Measurements from ENCODE around the gene CEP72. TPM values are rescaled to one million over a fixed set of nuclear protein-coding genes. Genes with fewer than 3 reads are reported as not detected.
A peak's percentile ranks its signal among the peaks of the same experiment; 100 is the strongest.

The CEP72 gene
- total and polyA plus RNA-seq, 2 of the 13 experiments (the other 11 are each of a cell fraction or from before 2014, with no cell fraction given), result 3.4 to 9.4 TPM

- TF ChIP-seq THRA (CRISPR knock-in tag; IDR thresholded peaks at IDR 0.05; ENCODE audit: borderline replicate concordance), result no peak
- no peak for TF ChIP-seq ZXDC (CRISPR knock-in tag; IDR thresholded peaks at IDR 0.05)
- no peak for TF ChIP-seq ZSCAN12 (CRISPR knock-in tag; IDR thresholded peaks at IDR 0.05)
- no peak for TF ChIP-seq SMARCC2 (IDR thresholded peaks at IDR 0.05)
- TF ChIP-seq MED1 (CRISPR knock-in tag; IDR thresholded peaks at IDR 0.05), result no peak
- TF ChIP-seq HMGA1 (CRISPR knock-in tag; conservative IDR thresholded peaks at IDR 0.05), result no peak
- no peak for TF ChIP-seq NFATC3 (CRISPR knock-in tag; IDR thresholded peaks at IDR 0.05)
- 0 out of 2 replicates have a peak, but pooled peaks have one; percentile 33 for TF ChIP-seq NRL (CRISPR knock-in tag; IDR thresholded peaks at IDR 0.05; ENCODE audit: borderline replicate concordance)
- no peak for TF ChIP-seq ZEB1 (IDR thresholded peaks at IDR 0.05; ENCODE audit: insufficient replicate concordance, low read depth)
- no peak for TF ChIP-seq ZNF768 (CRISPR knock-in tag; IDR thresholded peaks at IDR 0.05)
- no peak for TF ChIP-seq ZHX1 (CRISPR knock-in tag; IDR thresholded peaks at IDR 0.05; ENCODE audit: low read depth)
- peak; percentile 18; the same call in 1 of the 2 replicates for TF ChIP-seq ZNF687 (CRISPR knock-in tag; IDR thresholded peaks at IDR 0.05)
- TF ChIP-seq NR2F2 (IDR thresholded peaks at IDR 0.05; ENCODE audit: borderline replicate concordance, low read depth), result no peak
- TF ChIP-seq ZNF607 (CRISPR knock-in tag; IDR thresholded peaks at IDR 0.05; ENCODE audit: borderline replicate concordance), result no peak
- TF ChIP-seq EEA1 (CRISPR knock-in tag; IDR thresholded peaks at IDR 0.05; ENCODE audit: borderline replicate concordance), result no peak
- TF ChIP-seq MTA1 (CRISPR knock-in tag; IDR thresholded peaks at IDR 0.05; ENCODE audit: borderline replicate concordance), result no peak
- no peak for TF ChIP-seq ZBTB26 (CRISPR knock-in tag; IDR thresholded peaks at IDR 0.05; ENCODE audit: borderline replicate concordance)
Measured at GRCh38 chr5:620586-621180, 8.5 kb downstream of the CEP72 start (continued).

All from HepG2 (cell line).